Loucy (cell line): ENCODE results near the gene PITPNC1.

Source experiments
- EZH2phosphoT487 ChIP-seq: fragments of 200-600 bp; IDR thresholded peaks from 2 replicates; pipeline ENCODE4 v1.6.1; 2018; ENCODE audit warnings: antibody characterized with exemption, mild to moderate bottlenecking, moderate library complexity, borderline replicate concordance
- TF ChIP-seq, protein P1 (sequence below): fragments of 200-600 bp; sonication (generic); conservative IDR thresholded peaks from 2 replicates; pipeline ENCODE4 v1.5.1; 2014; ENCODE audit warnings: mild to moderate bottlenecking, antibody characterized with exemption, low read length

DNA sequence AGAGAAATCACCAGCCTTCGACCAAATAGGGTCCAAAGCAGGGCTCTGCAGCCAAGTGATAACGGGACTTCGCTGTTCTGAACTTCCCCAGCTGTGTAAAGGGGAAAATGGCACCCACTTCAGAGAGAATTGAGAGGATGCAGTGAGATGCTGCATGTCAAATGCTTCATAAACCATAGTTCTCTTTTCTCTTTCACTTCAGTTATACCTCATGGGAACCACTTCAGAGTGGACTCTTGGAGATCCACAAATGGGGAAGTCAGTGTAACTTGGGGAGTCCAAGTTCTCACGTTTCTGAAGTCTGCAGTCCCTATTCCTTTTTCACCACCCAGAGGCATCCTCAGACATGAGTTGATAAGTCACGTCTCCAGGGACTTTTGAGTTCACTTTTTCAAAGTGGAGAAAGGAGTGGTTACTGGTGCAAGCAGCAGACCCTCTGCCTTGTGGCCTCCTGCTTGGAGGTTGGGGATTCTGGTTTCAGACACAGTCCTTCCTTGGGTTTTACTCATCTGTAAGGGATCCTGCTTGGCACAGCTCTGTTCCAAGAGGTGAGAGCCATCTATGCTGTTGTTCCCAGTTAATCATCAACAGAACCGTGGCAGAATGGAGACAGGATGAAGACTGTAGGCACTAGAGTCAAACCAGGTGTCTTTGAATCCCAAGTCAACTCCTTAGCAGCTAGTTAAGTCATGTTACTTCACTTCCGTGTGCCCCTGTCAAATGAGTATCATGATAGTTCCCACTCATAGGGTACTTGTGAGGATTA, 217.2 kb downstream of the PITPNC1 start:
- TF ChIP-seq, protein P1, sequence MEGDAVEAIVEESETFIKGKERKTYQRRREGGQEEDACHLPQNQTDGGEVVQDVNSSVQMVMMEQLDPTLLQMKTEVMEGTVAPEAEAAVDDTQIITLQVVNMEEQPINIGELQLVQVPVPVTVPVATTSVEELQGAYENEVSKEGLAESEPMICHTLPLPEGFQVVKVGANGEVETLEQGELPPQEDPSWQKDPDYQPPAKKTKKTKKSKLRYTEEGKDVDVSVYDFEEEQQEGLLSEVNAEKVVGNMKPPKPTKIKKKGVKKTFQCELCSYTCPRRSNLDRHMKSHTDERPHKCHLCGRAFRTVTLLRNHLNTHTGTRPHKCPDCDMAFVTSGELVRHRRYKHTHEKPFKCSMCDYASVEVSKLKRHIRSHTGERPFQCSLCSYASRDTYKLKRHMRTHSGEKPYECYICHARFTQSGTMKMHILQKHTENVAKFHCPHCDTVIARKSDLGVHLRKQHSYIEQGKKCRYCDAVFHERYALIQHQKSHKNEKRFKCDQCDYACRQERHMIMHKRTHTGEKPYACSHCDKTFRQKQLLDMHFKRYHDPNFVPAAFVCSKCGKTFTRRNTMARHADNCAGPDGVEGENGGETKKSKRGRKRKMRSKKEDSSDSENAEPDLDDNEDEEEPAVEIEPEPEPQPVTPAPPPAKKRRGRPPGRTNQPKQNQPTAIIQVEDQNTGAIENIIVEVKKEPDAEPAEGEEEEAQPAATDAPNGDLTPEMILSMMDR = no peak
- TF ChIP-seq EZH2phosphoT487 = no peak
